Osteoblast (primary cell): ENCODE results near the gene RELN. TPM values are rescaled to one million over a fixed set of nuclear protein-coding genes. Genes with fewer than 3 reads are reported as not detected.
A peak's percentile ranks its signal among the peaks of the same experiment; 100 is the strongest.

Experiments used
- DNase-seq: peaks from one replicate; pipeline ENCODE4 v3.0.0; 2011; ENCODE audit warnings: low spot score, mixed read lengths; ENCODE audit not compliant: insufficient read length; ENCODE audit errors: missing footprints
- H2AFZ ChIP-seq: 2 replicates; pipeline ENCODE4 v1.6.0; 2011; ENCODE audit warnings: mild to moderate bottlenecking, low read length
- H3K27ac ChIP-seq: 2 replicates; pipeline ENCODE4 v1.5.1; 2011; ENCODE audit warnings: mild to moderate bottlenecking, low read depth, low read length, moderate library complexity
- H3K27me3 ChIP-seq: 2 replicates; pipeline ENCODE4 v1.6.0; 2012; ENCODE audit warnings: mild to moderate bottlenecking, control low read depth, inconsistent platforms, low read length, moderate library complexity; ENCODE audit not compliant: insufficient read depth
- H3K36me3 ChIP-seq: 2 replicates; pipeline ENCODE4 v1.5.1; 2011; ENCODE audit warnings: mild to moderate bottlenecking, low read length, control low read depth, moderate library complexity; ENCODE audit not compliant: insufficient read depth
- H3K4me1 ChIP-seq: 2 replicates; pipeline ENCODE4 v1.5.1; 2011; ENCODE audit warnings: mild to moderate bottlenecking, low read length, control low read depth, moderate library complexity; ENCODE audit not compliant: insufficient read depth
- H3K4me2 ChIP-seq: 2 replicates; pipeline ENCODE4 v1.6.0; 2011; ENCODE audit warnings: mild to moderate bottlenecking, low read length; ENCODE audit not compliant: insufficient read depth
- H3K4me3 ChIP-seq: fragments of 200-600 bp; sonication (generic); 3 replicates; pipeline ENCODE4 v1.5.1; 2012; ENCODE audit warnings: mild to moderate bottlenecking, low read length, inconsistent platforms; ENCODE audit not compliant: insufficient read depth
- H3K79me2 ChIP-seq: 2 replicates; pipeline ENCODE4 v1.6.0; 2012; ENCODE audit warnings: mild to moderate bottlenecking, low read length, control low read depth, inconsistent platforms; ENCODE audit not compliant: insufficient read depth
- H3K9me3 ChIP-seq: 2 replicates; pipeline ENCODE4 v1.5.1; 2011; ENCODE audit warnings: low read depth, low read length, control low read depth
- H4K20me1 ChIP-seq: 2 replicates; pipeline ENCODE4 v1.6.0; 2012; ENCODE audit warnings: mild to moderate bottlenecking, low read length, control low read depth; ENCODE audit not compliant: insufficient read depth
- CTCF ChIP-seq: IDR thresholded peaks from 2 replicates; pipeline ENCODE4 v1.5.1; 2011; ENCODE audit warnings: mild to moderate bottlenecking, low read depth, low read length, moderate library complexity; ENCODE audit errors: extremely low read depth
- total RNA-seq: library from RNA; depleted of rRNA; stranded (reverse); fragments of >200 nt; gene quantifications from 2 replicates; pipeline ENCODE4 v1.2.3, GENCODE V29; 2012

The RELN gene
- total RNA-seq, 1 donor, result 0.36 TPM

GRCh38 chr7:103691291-103691690 is 298.2 kb downstream of the RELN start:
- H4K20me1 ChIP-seq, result no peaks in the 10 kb centered on the region
- H3K4me2 ChIP-seq, result no peak overlapping the region
- no peak overlapping the region for H3K27ac ChIP-seq
- DNase-seq, result no peak
- H3K4me3 ChIP-seq, result no peak overlapping the region
- no peaks in the 10 kb centered on the region for H3K79me2 ChIP-seq
- H3K27me3 ChIP-seq, result no peaks in the 10 kb centered on the region
- TF ChIP-seq CTCF, result no peak
- H2AFZ ChIP-seq, result no peak overlapping the region
- H3K9me3 ChIP-seq, result no peaks in the 10 kb centered on the region
- no peaks in the 10 kb centered on the region for H3K36me3 ChIP-seq
- H3K4me1 ChIP-seq, result peaks cover 5% of the 10 kb centered on the region

- H3K4me2 ChIP-seq, result no peak overlapping the region
- H3K4me3 ChIP-seq, result no peak overlapping the region
- no peaks in the 10 kb centered on the region for H3K27me3 ChIP-seq
- peaks cover 5% of the 10 kb centered on the region for H3K4me1 ChIP-seq
- H3K36me3 ChIP-seq, result no peaks in the 10 kb centered on the region
- no peak for DNase-seq
- no peaks in the 10 kb centered on the region for H3K9me3 ChIP-seq
- no peak for TF ChIP-seq CTCF
- no peak overlapping the region for H2AFZ ChIP-seq
- H3K79me2 ChIP-seq, result no peaks in the 10 kb centered on the region
- H3K27ac ChIP-seq, result no peak overlapping the region
- no peaks in the 10 kb centered on the region for H4K20me1 ChIP-seq
These were observed 299.1 kb downstream of the RELN start for GRCh38 chr7:103690242-103690974.

- Histone ChIP-seq H3K9me3 (no peaks in the 10 kb centered on the region), H3K27me3 (no peaks in the 10 kb centered on the region), H3K4me2 (peak overlapping the region; percentile 36), H3K79me2 (no peaks in the 10 kb centered on the region), H3K4me1 (peaks cover 5% of the 10 kb centered on the region), H3K27ac (no peak overlapping the region), H4K20me1 (no peaks in the 10 kb centered on the region), H2AFZ (no peak overlapping the region), H3K36me3 (no peaks in the 10 kb centered on the region), H3K4me3 (no peak overlapping the region)
- no peak for DNase-seq
- no peak for TF ChIP-seq CTCF
These were observed 300.2 kb downstream of the RELN start for GRCh38 chr7:103689255-103689654.

- H3K36me3 ChIP-seq, result no peaks in the 10 kb centered on the region
- no peak overlapping the region for H3K4me3 ChIP-seq
- no peaks in the 10 kb centered on the region for H4K20me1 ChIP-seq
- peaks cover 7% of the 10 kb centered on the region for H3K4me1 ChIP-seq
- no peak overlapping the region for H3K4me2 ChIP-seq
- no peaks in the 10 kb centered on the region for H3K9me3 ChIP-seq
- no peak overlapping the region for H2AFZ ChIP-seq
- no peak overlapping the region for H3K27ac ChIP-seq
- no peak for TF ChIP-seq CTCF
- no peaks in the 10 kb centered on the region for H3K79me2 ChIP-seq
- H3K27me3 ChIP-seq, result no peaks in the 10 kb centered on the region
- no peak for DNase-seq
These were observed 301.5 kb downstream of the RELN start for GRCh38 chr7:103687951-103688350.
